NT2/D1 (cell line): ENCODE data around the gene AIFM3.
"Not testable (repeated sequence)": the region's sequence is repeated elsewhere in the genome, so short reads cannot be mapped to it uniquely, and the experiment has no call there.

ENCODE experiments used
- DNase-seq: peaks from one replicate; pipeline ENCODE4 v3.0.0-alpha.2; 2011; ENCODE audit warnings: low read depth, low spot score
- H3K27me3 ChIP-seq: 2 replicates; pipeline ENCODE4 v1.6.0; 2011; ENCODE audit warnings: mild to moderate bottlenecking; ENCODE audit not compliant: insufficient read length, insufficient read depth
- H3K36me3 ChIP-seq: 2 replicates; pipeline ENCODE4 v1.6.1; 2011; ENCODE audit warnings: mild to moderate bottlenecking, low read length, mixed read lengths; ENCODE audit not compliant: insufficient read depth, insufficient read length
- H3K4me1 ChIP-seq: 2 replicates; pipeline ENCODE4 v1.5.1; 2011; ENCODE audit not compliant: insufficient read depth, insufficient read length
- H3K4me3 ChIP-seq: 2 replicates; pipeline ENCODE4 v1.5.1; 2011; ENCODE audit warnings: low read depth; ENCODE audit not compliant: insufficient read length
- H3K9ac ChIP-seq: 2 replicates; pipeline ENCODE4 v1.6.0; 2011; ENCODE audit warnings: low read depth; ENCODE audit not compliant: insufficient read length
- H3K9me3 ChIP-seq: 2 replicates; pipeline ENCODE4 v1.5.1; 2011; ENCODE audit warnings: mild to moderate bottlenecking, low read length; ENCODE audit not compliant: insufficient read depth
- SUZ12 ChIP-seq: IDR thresholded peaks from 2 replicates; pipeline ENCODE4 v1.6.1; 2011; ENCODE audit not compliant: insufficient read length, insufficient read depth; ENCODE audit errors: extremely low read depth
- YY1 ChIP-seq: IDR thresholded peaks from 2 replicates; pipeline ENCODE4 v1.6.1; 2011; ENCODE audit not compliant: insufficient read length, insufficient read depth
- ZNF274 ChIP-seq: IDR thresholded peaks from 2 replicates; pipeline ENCODE4 v1.6.1; 2011; ENCODE audit warnings: mild to moderate bottlenecking, low read depth, low read length

AIFM3 gene

GRCh38 chr22:20937031-20937793, 29.8 kb upstream of the AIFM3 start:
- H3K4me1 ChIP-seq: no peaks in the 10 kb centered on the region
- H3K4me3 ChIP-seq: no peak overlapping the region
- H3K27me3 ChIP-seq: no peaks in the 10 kb centered on the region
- H3K9me3 ChIP-seq: no peaks in the 10 kb centered on the region
- TF ChIP-seq YY1: no peak
- TF ChIP-seq SUZ12: no peak
- no peak for TF ChIP-seq ZNF274
- no peak for DNase-seq
- H3K9ac ChIP-seq: no peak overlapping the region
- H3K36me3 ChIP-seq: peaks cover 52% of the 10 kb centered on the region

DNA sequence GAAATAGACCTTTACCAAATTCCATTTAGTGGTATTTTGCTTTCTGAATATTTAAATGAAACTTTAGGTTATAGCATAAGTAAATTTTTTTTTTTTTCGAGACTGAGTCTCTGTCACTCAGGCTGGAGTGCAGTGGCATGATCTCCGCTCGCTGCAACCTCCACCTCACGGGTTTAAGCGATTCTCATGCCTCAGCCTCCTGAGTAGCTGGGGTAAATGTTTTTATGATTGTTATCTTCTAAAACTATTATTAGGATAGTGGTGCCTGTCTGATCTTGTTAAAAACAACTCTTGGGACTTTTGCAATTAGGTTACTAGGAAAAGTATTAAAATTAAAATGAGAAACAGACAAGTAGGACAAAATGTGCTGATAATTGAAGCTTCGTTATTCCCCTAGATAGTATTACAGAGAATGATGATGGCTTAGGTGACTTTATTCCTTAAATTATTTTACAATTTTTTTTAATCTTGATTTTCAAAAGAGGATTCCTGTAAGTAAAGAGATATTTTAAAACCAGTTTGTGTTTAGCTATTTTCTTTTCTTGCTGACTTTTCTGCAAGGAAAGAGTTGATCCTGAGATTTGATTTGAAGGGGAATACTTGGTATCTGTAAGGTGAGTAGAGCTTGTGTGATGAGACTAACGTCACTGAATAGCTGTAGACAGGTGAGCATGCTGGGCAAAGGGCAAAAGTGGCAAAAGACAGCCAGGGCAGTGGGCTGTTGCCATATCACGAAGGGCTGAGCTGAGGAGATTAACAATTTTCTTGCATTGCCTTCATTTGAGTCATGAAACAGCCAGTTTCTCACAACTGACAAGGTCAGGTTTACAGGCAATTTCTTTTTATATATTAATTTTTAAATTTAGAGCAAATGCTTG, 29.0 kb upstream of the AIFM3 start:
- H3K4me1 ChIP-seq: no peaks in the 10 kb centered on the region
- H3K9ac ChIP-seq: no peak overlapping the region
- H3K36me3 ChIP-seq: peaks cover 48% of the 10 kb centered on the region
- TF ChIP-seq SUZ12: no peak
- no peak for TF ChIP-seq YY1
- TF ChIP-seq ZNF274: no peak
- no peak overlapping the region for H3K4me3 ChIP-seq
- no peaks in the 10 kb centered on the region for H3K9me3 ChIP-seq
- DNase-seq: no peak
- H3K27me3 ChIP-seq: no peaks in the 10 kb centered on the region

- peaks cover 50% of the 10 kb centered on the region for H3K36me3 ChIP-seq
- not testable (repeated sequence) for H3K9ac ChIP-seq, H3K27me3 ChIP-seq, H3K4me1 ChIP-seq, H3K4me3 ChIP-seq, H3K9me3 ChIP-seq, DNase-seq
Measured at GRCh38 chr22:20939457-20940185, 27.4 kb upstream of the AIFM3 start.

- no peak for DNase-seq
- no peak overlapping the region for H3K9ac ChIP-seq
- H3K27me3 ChIP-seq: no peaks in the 10 kb centered on the region
- no peak overlapping the region for H3K4me3 ChIP-seq
- peaks cover 46% of the 10 kb centered on the region for H3K36me3 ChIP-seq
- TF ChIP-seq SUZ12: no peak
- TF ChIP-seq ZNF274: no peak
- no peak for TF ChIP-seq YY1
- no peaks in the 10 kb centered on the region for H3K9me3 ChIP-seq
- no peaks in the 10 kb centered on the region for H3K4me1 ChIP-seq
Measured at GRCh38 chr22:20940186-20940651, 26.8 kb upstream of the AIFM3 start.

GRCh38 chr22:20940904-20941385, 26.1 kb upstream of the AIFM3 start:
- H3K9ac ChIP-seq: no peak overlapping the region
- no peak for DNase-seq
- H3K36me3 ChIP-seq: peaks cover 49% of the 10 kb centered on the region
- H3K4me3 ChIP-seq: no peak overlapping the region
- H3K9me3 ChIP-seq: no peaks in the 10 kb centered on the region
- H3K4me1 ChIP-seq: no peaks in the 10 kb centered on the region
- no peaks in the 10 kb centered on the region for H3K27me3 ChIP-seq
- TF ChIP-seq ZNF274 (no peak), YY1 (no peak), SUZ12 (no peak)

DNA sequence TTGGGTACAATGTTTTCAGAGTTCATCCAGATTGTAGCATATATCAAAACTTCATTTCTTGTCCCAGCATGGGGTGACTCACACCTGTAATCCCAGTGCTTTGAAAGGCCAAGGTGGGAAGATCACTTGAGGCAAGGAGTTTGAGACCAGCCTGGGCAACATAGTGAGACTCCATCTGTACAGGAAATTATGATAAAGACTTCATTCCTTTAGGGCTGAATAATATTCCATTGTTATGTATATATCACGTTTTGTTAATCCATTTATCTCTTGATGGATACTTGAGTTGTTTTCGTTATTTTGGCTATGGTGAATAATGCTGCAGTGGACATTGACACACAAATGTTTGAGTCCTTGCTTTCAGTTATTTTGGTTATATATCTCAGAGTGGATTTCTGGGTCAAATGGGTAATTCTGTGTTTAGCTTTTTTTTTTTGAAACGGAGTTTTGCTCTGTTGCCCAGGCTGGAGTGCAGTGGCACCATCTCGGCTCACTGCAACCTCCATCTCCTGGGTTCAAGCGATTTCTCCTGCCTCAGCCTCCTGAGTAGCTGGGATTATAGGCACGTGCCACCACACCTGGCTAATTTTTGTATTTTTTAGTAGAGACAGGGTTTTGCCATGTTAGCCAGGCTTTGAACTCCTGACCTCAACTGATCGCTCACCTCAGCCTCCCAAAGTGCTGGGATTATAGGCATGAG, 24.7 kb upstream of the AIFM3 start:
- not testable (repeated sequence) for H3K9ac ChIP-seq, H3K9me3 ChIP-seq, H3K27me3 ChIP-seq, H3K4me3 ChIP-seq, DNase-seq, H3K4me1 ChIP-seq
- peaks cover 47% of the 10 kb centered on the region for H3K36me3 ChIP-seq
